Left hindlimb (tissue), 1 donor: Measurements from ENCODE around the gene FKBP8.
"Not testable (repeated sequence)": the region's sequence is repeated elsewhere in the genome, so short reads cannot be mapped to it uniquely, and the experiment has no call there.

Experiments
- DNase-seq: peaks from one replicate; pipeline ENCODE4 v3.0.0-alpha.2; 2018

Gene FKBP8

GRCh38 chr19:18542941-18543813, at the start of gene FKBP8:
Gene FKBP8 (minus strand): TSS chr19:18543573. CDS start chr19:18541970, 1,603 bp downstream.
- DNase-seq: peak; percentile 95

- not testable (repeated sequence) for DNase-seq
Observed at GRCh38 chr19:18592732-18593131, 49.4 kb upstream of the FKBP8 start.

DNA sequence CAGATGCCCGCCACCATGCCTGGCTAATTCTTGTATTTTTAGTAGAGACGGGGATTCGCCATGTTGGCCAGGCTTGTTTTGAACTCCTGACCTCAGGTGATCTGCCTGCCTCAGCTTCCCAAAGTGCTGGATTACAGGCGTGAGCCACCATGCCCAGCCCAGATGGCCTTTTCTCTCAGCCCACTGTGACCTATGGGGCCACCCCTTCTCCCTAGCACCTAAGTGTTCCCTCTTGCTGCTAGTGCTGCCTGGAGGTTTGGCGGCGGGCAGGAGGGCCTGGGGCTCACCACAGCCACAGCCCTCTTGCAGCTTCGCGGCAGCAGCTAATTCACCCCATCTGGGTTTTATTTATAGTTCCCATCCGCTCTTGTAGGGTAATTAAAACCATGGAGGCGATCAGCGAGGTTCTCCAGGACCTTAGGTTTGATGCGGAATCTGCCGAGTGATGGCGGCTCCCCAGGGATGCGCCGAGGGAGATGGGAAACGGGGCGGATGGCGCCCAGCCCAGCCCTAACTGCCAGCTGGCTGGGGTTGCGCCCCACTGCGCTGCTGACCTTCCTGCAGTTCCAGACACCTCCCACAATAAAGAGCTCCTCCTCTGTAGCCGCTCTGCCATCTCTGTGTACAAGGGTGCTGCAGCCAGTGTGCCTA, 48.5 kb upstream of the FKBP8 start:
- no peak for DNase-seq

DNA sequence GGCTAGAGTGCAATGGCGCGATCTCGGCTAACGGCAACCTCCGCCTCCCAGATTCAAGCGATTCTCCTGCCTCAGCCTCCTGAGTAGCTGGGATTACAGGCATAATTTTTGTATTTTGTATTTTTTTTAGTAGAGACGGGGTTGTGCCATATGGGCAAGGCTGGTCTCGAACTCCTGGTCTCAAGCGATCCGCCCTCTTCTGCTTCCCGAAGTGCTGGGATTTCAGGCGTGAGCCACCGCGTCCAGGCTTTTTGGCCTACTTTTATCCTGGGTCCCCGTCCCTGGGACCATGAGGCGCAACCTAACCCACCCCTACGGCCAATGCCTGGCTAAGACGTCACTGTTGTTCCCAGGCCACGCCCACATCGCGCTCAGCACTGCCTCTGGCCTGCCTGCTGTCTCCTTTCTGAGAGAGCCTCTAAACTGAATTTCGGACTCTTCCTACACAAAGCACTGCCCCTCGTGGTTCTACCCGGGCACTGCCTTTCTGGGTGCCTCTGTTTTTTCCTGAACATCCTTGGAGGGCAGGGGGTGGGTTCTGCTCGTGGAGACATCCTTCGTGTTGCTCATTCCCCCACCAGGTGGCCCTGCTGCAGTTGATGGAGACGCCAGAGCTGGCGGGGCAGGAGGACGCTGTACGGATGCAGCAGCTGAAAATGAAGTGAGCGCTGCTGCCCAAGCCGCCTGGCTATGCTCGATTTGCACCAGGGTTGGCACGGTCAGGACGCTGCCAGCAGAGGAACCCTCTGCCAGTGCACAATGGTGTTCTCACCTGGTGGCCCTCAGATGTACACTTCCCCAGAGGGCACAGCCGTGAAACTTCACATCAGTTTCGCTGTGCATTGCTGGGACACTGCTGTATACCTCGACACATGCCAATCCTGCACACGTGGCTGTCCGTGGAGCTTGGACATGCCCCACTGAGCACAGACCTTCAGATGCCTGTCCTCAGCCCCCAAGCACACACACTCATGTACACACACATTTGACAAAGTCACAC, 47.2 kb upstream of the FKBP8 start:
- DNase-seq: peak; percentile 92

- DNase-seq: peak; percentile 84
Observed at GRCh38 chr19:18589380-18590272, 46.3 kb upstream of the FKBP8 start.

DNA sequence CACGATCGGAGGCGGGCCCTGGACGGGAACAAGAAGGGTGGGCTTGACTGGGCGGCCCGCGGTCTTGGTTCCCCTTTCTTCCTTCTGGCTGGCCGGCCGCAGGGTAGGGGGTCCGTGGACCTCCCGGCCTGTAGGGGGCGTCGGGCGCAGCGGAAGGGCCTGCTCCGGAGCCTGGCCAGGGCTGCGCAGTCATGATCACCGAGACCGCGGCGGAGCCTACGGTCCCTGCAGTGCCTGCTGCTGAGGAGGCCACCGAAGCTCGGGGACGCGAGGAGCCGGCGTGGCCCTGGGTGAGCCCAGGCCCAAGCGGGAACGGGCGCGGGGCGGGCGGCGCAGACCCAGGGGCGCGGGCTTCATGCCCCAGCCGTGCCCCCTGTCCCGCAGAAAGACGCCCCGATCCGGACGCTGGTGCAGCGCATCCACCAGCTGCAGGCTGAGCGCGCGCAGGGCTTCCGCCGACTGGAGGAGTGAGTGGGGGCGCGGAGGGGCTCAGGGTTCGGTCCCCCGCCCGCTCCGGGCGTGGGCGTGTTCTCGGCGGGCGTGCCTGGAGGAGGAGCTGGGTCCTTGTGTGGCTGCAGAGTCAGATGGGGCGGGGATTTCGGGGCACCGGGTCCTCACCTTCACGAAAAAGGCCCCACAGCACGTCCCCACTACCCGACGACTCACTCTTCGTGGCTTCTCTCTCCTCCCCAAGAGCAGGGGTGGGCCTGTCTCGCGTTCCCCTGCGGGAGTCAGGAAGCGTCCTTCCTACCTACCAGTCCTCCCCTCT, 45.4 kb upstream of the FKBP8 start, which contains the start of gene REX1BD:
TSS of gene REX1BD (plus strand) at position 188 of the 769 bp plus-strand sequence. CDS start at position 192, 4 bp downstream.
- DNase-seq: peak; percentile 91

DNA sequence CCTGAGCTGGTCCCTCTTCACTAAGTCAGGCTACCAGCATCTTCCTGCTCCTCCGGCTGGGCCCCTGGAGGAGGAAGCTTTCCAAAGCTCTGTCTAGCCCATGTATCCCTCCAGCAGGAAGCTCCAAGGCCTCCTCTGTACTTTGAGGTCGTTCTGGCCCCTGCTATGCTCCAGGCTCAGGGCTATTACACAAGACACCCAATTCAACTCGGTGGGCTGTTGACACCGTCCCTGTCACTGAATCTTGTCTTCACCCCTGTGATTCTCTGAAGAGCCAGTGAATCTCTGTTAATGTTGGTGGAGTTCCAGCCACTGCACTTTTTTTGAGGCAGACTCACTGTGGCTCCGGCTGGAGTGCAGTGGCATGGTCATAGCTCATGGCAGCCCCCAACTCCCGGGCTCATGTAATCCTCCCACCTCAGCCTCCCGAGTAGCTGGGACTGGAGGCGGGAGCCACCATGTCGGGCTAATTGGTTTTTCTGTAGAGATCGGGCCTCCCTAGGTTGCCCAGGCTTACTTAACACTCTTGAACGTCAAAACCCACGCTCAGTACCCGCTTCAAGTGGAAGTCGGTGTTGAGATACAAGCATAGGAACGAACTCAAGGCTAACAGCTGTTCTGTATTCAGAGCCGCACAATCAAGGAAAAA, 44.7 kb upstream of the FKBP8 start:
- DNase-seq: no peak

GRCh38 chr19:18587561-18587960, 44.2 kb upstream of the FKBP8 start:
- no peak for DNase-seq

- DNase-seq: no peak
Observed at GRCh38 chr19:18586306-18586705, 42.9 kb upstream of the FKBP8 start.

- DNase-seq: no peak
Observed at GRCh38 chr19:18580311-18580710, 36.9 kb upstream of the FKBP8 start.

- no peak for DNase-seq
Observed at GRCh38 chr19:18577365-18577914, 34.1 kb upstream of the FKBP8 start.

GRCh38 chr19:18576383-18576782, 33.0 kb upstream of the FKBP8 start:
- DNase-seq: no peak

DNA sequence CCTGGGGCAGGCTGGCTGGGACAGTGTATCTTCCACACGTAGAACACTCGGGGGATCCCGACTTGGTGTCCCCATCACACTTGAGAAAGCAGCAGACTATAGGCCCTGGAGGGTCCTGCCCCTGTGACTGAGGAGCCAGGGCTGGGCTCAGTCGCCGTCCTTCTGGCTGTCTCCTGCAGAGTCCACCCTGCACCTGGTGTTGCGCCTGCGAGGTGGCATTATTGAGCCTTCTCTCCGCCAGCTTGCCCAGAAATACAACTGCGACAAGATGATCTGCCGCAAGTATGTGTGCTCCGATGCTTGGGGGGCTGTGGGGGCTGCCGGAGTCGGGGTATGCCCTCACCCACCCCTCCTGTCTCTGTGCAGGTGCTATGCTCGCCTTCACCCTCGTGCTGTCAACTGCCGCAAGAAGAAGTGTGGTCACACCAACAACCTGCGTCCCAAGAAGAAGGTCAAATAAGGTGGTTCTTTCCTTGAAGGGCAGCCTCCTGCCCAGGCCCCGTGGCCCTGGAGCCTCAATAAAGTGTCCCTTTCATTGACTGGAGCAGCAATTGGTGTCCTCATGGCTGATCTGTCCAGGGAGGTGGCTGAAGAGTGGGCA, 31.4 kb upstream of the FKBP8 start:
- no peak for DNase-seq

DNA sequence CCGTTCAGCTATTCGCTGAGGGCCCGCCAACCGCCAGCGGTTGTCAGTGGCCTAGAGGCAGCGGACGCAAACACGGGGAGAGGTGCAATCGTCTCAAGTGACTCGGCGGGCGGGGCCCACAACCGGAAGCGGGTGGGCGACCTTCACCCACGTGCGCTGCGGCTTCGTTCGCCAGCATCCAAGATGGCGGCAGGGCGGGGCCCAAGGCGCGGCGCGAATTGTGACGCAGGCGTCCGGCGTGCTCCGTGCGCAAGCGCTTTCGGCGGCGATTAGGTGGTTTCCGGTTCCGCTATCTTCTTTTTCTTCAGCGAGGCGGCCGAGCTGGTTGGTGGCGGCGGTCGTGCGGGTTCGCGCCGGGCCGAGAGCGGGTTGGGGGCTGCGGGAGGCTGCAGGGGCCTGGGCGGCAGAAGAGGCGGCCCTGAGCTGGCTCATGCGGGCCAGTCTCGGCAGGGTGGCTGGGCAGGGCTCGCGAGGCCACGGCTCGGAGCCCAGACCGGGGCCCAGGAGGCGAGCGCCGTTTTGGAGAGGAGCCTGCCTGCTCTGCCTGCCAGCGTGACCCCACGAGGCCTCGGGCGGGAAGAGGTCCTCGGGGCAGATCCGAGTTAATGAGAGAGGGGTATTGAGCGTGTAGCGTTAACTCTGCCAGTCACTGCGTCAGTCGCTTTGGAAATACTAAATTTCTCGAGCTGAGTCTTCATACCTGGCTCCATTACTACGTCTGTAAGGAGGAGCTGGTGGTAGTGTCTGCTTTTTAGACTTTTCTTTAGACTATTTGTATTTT, 28.4 kb upstream of the FKBP8 start, which contains the start of gene UBA52:
TSS of gene UBA52 (plus strand) at position 294 of the 781 bp plus-strand sequence. CDS start 1,444 bp downstream, outside the sequence.
- DNase-seq: peak; percentile 98

GRCh38 chr19:18568367-18568766, 25.0 kb upstream of the FKBP8 start:
- DNase-seq: no peak

GRCh38 chr19:18566953-18567352, 23.6 kb upstream of the FKBP8 start:
- DNase-seq: no peak

- DNase-seq: peak; percentile 83
Observed at GRCh38 chr19:18562086-18562485, 18.7 kb upstream of the FKBP8 start.

DNA sequence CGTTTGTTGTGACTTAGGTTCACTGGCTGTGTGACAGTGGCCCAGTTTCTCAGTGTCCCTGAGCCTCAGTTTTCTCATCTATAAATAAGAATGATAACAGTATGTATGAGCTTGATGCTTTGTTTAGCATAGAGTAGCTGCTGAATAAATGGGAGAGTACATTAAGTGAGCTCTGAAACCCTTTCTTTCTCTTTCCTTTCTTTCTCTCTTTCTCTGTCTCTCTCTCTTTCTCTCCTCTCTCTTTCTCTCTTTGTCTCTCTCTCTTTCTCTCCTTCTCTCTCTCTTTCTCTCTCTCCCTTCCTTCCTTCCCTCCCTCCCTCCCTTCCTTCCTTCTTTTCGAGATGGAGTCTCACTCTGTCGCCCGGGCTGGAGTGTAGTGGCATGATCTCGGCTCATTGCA, 16.3 kb upstream of the FKBP8 start:
- DNase-seq: no peak

- DNase-seq: no peak
Observed at GRCh38 chr19:18558604-18559003, 15.2 kb upstream of the FKBP8 start.
